SK-N-SH (cell line): Measurements from ENCODE around the gene NUDCD3.

Experiments used
- EP300 ChIP-seq, 2 experiments: IDR thresholded peaks; 2 replicates each; pipeline versions ENCODE4 v1.4.0 to v1.6.1; 2012; ENCODE audit warnings: borderline replicate concordance in 1 of 2, low read depth in 1 of 2, low read length in 1 of 2
- EZH2phosphoT487 ChIP-seq: fragments of 200-600 bp; sonication (generic); IDR thresholded peaks from 2 replicates; pipeline ENCODE4 v1.6.1; 2017; ENCODE audit warnings: low read depth, mixed run types, mild to moderate bottlenecking, antibody characterized with exemption, moderate library complexity, borderline replicate concordance
- FOXM1 ChIP-seq: IDR thresholded peaks from 2 replicates; pipeline ENCODE4 v1.4.0; 2012; ENCODE audit warnings: low read depth, mild to moderate bottlenecking
- GABPA ChIP-seq: IDR thresholded peaks from 2 replicates; pipeline ENCODE4 v1.4.0; 2012; ENCODE audit warnings: low read depth, mild to moderate bottlenecking
- RAD21 ChIP-seq: IDR thresholded peaks from 2 replicates; pipeline ENCODE4 v1.6.1; 2012; ENCODE audit warnings: mild to moderate bottlenecking, low read length
- RCOR1 ChIP-seq: fragments of 150-350 bp; IDR thresholded peaks from 2 replicates; pipeline ENCODE4 v1.6.1; 2017; ENCODE audit warnings: antibody characterized with exemption, low read length
- RFX5 ChIP-seq: IDR thresholded peaks from 2 replicates; pipeline ENCODE4 v1.6.1; 2012; ENCODE audit warnings: mild to moderate bottlenecking, improper control_type of control experiment, low read length
- TAF1 ChIP-seq: IDR thresholded peaks from 2 replicates; pipeline ENCODE4 v1.6.1; 2012; ENCODE audit warnings: low read depth, mild to moderate bottlenecking, low read length, moderate library complexity, borderline replicate concordance
- YY1 ChIP-seq: IDR thresholded peaks from 2 replicates; pipeline ENCODE4 v1.4.0; 2012; ENCODE audit warnings: low read depth, mild to moderate bottlenecking
- TF ChIP-seq, protein P1 (sequence below): fragments of 200-600 bp; sonication (generic); IDR thresholded peaks from 2 replicates; pipeline ENCODE4 v1.6.1; 2017; ENCODE audit warnings: antibody characterized with exemption, mild to moderate bottlenecking, moderate library complexity
- TF ChIP-seq, protein P2 (sequence below): IDR thresholded peaks from 2 replicates; pipeline ENCODE4 v1.6.1; 2012; ENCODE audit warnings: mild to moderate bottlenecking, low read depth, low read length, moderate library complexity
- TF ChIP-seq, protein P3 (sequence below): IDR thresholded peaks from 2 replicates; pipeline ENCODE4 v1.4.0; 2012; ENCODE audit warnings: low read depth
- TF ChIP-seq, protein P4 (sequence below): IDR thresholded peaks from 2 replicates; pipeline ENCODE4 v1.4.0; 2012; ENCODE audit warnings: low read depth, borderline replicate concordance

DNA sequence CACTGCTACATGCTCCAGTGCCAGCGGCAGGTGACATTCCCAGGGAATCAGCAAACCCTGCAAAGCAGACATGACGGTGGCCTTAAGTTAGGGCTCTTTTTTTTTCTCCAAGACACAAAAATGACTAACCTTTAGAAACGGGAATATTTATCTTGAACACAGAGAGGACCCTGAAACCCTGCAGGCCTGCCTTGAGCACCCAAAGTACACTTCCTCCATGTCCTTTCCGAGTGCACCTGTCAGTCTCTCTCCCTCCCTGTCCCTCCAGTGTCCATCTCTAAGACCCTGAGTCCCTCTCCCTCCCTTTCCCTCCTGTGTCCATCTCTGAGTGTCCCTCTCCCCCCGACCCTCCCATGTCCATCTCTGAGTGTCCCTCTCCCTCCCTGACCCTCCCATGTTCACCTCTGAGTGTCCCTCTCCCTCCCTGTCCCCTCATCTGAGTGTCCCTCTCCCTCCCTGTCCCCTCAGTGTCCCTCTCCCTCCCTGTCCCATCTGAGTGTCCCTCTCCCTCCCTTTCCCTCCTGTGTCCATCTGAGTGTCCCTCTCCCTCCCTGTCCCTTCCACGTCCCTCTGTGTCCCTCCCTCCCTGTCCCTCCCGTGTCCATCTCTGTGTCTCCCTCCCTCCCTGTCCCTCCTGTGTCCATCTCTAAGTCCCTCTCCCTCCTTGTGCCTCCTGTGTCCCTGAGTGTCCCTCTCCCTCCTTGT is 113.9 kb downstream of the NUDCD3 start:
- TF ChIP-seq GABPA (no peak), RFX5 (no peak), EP300 (IDR thresholded peaks at IDR 0.05; ENCODE audit: borderline replicate concordance in 1 of 2, low read depth in 1 of 2, low read length in 1 of 2) (no peak), YY1 (no peak), TAF1 (no peak), RAD21 (no peak), RCOR1 (no peak), EZH2phosphoT487 (no peak), FOXM1 (no peak)
- TF ChIP-seq, protein P1, sequence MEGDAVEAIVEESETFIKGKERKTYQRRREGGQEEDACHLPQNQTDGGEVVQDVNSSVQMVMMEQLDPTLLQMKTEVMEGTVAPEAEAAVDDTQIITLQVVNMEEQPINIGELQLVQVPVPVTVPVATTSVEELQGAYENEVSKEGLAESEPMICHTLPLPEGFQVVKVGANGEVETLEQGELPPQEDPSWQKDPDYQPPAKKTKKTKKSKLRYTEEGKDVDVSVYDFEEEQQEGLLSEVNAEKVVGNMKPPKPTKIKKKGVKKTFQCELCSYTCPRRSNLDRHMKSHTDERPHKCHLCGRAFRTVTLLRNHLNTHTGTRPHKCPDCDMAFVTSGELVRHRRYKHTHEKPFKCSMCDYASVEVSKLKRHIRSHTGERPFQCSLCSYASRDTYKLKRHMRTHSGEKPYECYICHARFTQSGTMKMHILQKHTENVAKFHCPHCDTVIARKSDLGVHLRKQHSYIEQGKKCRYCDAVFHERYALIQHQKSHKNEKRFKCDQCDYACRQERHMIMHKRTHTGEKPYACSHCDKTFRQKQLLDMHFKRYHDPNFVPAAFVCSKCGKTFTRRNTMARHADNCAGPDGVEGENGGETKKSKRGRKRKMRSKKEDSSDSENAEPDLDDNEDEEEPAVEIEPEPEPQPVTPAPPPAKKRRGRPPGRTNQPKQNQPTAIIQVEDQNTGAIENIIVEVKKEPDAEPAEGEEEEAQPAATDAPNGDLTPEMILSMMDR, result no peak
- TF ChIP-seq, protein P2, sequence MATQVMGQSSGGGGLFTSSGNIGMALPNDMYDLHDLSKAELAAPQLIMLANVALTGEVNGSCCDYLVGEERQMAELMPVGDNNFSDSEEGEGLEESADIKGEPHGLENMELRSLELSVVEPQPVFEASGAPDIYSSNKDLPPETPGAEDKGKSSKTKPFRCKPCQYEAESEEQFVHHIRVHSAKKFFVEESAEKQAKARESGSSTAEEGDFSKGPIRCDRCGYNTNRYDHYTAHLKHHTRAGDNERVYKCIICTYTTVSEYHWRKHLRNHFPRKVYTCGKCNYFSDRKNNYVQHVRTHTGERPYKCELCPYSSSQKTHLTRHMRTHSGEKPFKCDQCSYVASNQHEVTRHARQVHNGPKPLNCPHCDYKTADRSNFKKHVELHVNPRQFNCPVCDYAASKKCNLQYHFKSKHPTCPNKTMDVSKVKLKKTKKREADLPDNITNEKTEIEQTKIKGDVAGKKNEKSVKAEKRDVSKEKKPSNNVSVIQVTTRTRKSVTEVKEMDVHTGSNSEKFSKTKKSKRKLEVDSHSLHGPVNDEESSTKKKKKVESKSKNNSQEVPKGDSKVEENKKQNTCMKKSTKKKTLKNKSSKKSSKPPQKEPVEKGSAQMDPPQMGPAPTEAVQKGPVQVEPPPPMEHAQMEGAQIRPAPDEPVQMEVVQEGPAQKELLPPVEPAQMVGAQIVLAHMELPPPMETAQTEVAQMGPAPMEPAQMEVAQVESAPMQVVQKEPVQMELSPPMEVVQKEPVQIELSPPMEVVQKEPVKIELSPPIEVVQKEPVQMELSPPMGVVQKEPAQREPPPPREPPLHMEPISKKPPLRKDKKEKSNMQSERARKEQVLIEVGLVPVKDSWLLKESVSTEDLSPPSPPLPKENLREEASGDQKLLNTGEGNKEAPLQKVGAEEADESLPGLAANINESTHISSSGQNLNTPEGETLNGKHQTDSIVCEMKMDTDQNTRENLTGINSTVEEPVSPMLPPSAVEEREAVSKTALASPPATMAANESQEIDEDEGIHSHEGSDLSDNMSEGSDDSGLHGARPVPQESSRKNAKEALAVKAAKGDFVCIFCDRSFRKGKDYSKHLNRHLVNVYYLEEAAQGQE, result no peak
- TF ChIP-seq, protein P3, sequence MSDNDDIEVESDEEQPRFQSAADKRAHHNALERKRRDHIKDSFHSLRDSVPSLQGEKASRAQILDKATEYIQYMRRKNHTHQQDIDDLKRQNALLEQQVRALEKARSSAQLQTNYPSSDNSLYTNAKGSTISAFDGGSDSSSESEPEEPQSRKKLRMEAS, result no peak
- TF ChIP-seq, protein P4, sequence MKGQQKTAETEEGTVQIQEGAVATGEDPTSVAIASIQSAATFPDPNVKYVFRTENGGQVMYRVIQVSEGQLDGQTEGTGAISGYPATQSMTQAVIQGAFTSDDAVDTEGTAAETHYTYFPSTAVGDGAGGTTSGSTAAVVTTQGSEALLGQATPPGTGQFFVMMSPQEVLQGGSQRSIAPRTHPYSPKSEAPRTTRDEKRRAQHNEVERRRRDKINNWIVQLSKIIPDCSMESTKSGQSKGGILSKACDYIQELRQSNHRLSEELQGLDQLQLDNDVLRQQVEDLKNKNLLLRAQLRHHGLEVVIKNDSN, result no peak
